HUDEP-2 (cell line): ENCODE results near the gene EDN2.

Experiments used
- DNase-seq, 76 experiments: peaks; one replicate each; lab custom pipeline; 2025; ENCODE audit not compliant: unreplicated experiment in 76 of 76; lab: John Stamatoyannopoulos, UW

EDN2 gene

GRCh38 chr1:41444246-41444645 lies 40.2 kb downstream of the EDN2 start:
- DNase-seq: no peak

- DNase-seq: no peak
Measured at GRCh38 chr1:41442697-41443251, 41.7 kb downstream of the EDN2 start.

- DNase-seq: no peak
Measured at GRCh38 chr1:41440321-41441085, 44.0 kb downstream of the EDN2 start.

- DNase-seq: no peak
Measured at GRCh38 chr1:41439234-41439633, 45.2 kb downstream of the EDN2 start.

- DNase-seq: no peak
Measured at GRCh38 chr1:41438711-41439110, 45.8 kb downstream of the EDN2 start.

- DNase-seq: no peak
Measured at GRCh38 chr1:41437011-41437355, 47.5 kb downstream of the EDN2 start.

- DNase-seq: no peak
Measured at GRCh38 chr1:41436281-41437010, 48.0 kb downstream of the EDN2 start.

- no peak for DNase-seq
Measured at GRCh38 chr1:41435570-41436178, 48.8 kb downstream of the EDN2 start.

GRCh38 chr1:41434748-41435449 lies 49.6 kb downstream of the EDN2 start:
- no peak for DNase-seq

GRCh38 chr1:41434306-41434705 lies 50.2 kb downstream of the EDN2 start:
- DNase-seq: no peak

- no peak for DNase-seq
Measured at GRCh38 chr1:41433501-41433900, 51.0 kb downstream of the EDN2 start.

- DNase-seq: peak in 74 of 76 experiments; percentile 11 to 92 (median 72)
Measured at GRCh38 chr1:41432481-41433280, 51.8 kb downstream of the EDN2 start.

- no peak for DNase-seq
Measured at GRCh38 chr1:41431490-41432350, 52.8 kb downstream of the EDN2 start.

GRCh38 chr1:41430582-41430981 lies 53.9 kb downstream of the EDN2 start:
- no peak for DNase-seq

GRCh38 chr1:41430069-41430468 lies 54.4 kb downstream of the EDN2 start:
- no peak for DNase-seq

- no peak for DNase-seq
Measured at GRCh38 chr1:41429641-41430035, 54.8 kb downstream of the EDN2 start.
